ENCODE measurements around the gene GALNT10. TPM values are rescaled to one million over a fixed set of nuclear protein-coding genes. Genes with fewer than 3 reads are reported as not detected.
"Not testable (repeated sequence)": the region's sequence is repeated elsewhere in the genome, so short reads cannot be mapped to it uniquely, and the experiment has no call there.

GALNT10 gene
- total RNA-seq, 2 donors from 2014 or later, result 21.7 to 27.1 TPM

DNA sequence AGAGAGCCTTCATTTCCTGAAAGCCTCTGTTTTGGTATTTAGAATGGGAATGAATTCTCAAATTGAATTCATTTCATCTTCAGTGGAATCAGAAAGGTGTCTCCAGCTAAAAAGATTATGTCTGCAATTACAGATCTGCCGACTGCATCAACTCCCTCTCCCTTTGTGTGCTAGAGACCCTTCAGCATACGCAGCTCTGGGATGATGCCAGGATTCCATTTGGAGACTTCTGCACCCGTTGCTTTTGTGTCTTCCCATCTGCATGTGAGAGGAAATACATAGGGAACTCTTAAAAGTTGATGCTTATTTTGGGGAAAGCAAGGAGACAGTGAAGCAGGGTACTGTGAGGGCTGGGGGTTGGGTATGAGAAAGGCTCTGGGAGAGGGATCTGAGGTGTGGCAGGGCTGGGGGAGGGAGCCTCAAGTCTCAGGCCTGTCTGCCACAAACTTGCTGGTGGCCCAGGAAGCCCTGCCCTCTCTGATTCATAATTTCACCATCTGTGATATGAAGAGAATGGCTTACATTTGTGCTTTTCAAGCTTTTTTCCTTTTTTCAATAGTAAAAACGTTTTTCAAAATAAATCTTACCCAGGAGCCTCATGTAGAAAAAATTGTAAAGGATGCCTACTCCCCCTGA, 165.6 kb downstream of the GALNT10 start:
- no peak for DNase-seq (ENCODE audit: low spot score)
- Histone ChIP-seq H3K4me3 (no peak overlapping the region), H3K9me3 (no peaks in the 10 kb centered on the region), H3K36me3 (no peaks in the 10 kb centered on the region), H3K4me1 (replicated peaks) (no peaks in the 10 kb centered on the region), H3K27ac (no peak overlapping the region), H3K27me3 (replicated peaks; ENCODE audit: insufficient read depth) (no peaks in the 10 kb centered on the region)
- 72% methylated on average over 4 of the region's 4 CpGs for WGBS
- TF ChIP-seq POLR2AphosphoS5 (IDR thresholded peaks at IDR 0.05) (no peak), POLR2A (IDR thresholded peaks at IDR 0.05) (no peak)
- TF ChIP-seq, protein P1, sequence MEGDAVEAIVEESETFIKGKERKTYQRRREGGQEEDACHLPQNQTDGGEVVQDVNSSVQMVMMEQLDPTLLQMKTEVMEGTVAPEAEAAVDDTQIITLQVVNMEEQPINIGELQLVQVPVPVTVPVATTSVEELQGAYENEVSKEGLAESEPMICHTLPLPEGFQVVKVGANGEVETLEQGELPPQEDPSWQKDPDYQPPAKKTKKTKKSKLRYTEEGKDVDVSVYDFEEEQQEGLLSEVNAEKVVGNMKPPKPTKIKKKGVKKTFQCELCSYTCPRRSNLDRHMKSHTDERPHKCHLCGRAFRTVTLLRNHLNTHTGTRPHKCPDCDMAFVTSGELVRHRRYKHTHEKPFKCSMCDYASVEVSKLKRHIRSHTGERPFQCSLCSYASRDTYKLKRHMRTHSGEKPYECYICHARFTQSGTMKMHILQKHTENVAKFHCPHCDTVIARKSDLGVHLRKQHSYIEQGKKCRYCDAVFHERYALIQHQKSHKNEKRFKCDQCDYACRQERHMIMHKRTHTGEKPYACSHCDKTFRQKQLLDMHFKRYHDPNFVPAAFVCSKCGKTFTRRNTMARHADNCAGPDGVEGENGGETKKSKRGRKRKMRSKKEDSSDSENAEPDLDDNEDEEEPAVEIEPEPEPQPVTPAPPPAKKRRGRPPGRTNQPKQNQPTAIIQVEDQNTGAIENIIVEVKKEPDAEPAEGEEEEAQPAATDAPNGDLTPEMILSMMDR (IDR thresholded peaks at IDR 0.05), result no peak
- intact Hi-C loops (cut with DNase I), result no loop called here

DNA sequence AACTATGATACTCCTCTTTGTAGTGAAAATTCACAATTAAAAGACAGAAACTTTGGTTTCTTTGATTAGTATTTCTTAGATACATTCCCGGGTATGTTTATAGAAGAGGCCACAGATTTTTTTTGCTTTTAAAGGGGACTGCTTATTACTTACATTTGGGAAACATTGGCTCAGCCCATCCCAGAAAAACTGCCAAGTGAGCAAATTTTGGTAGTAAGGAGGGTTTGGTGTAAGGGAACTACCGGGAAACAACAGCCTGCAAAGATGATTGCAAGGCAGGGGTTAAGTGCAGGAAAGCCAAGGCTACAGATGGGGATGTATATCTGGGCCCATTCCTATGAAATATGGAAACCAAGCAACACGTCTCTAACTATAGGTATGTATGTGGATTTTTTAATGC, 166.4 kb downstream of the GALNT10 start:
- DNase-seq (ENCODE audit: low spot score), result no peak
- H3K36me3 ChIP-seq, result no peaks in the 10 kb centered on the region
- H3K27me3 ChIP-seq (replicated peaks; ENCODE audit: insufficient read depth), result no peaks in the 10 kb centered on the region
- H3K9me3 ChIP-seq, result no peaks in the 10 kb centered on the region
- no peaks in the 10 kb centered on the region for H3K4me1 ChIP-seq (replicated peaks)
- TF ChIP-seq, protein P1 (IDR thresholded peaks at IDR 0.05), result no peak
- no peak for TF ChIP-seq POLR2AphosphoS5 (IDR thresholded peaks at IDR 0.05)
- no peak for TF ChIP-seq POLR2A (IDR thresholded peaks at IDR 0.05)
- no peak overlapping the region for H3K4me3 ChIP-seq
- H3K27ac ChIP-seq, result no peak overlapping the region
- WGBS, result 79% methylated on average over 3 of the region's 3 CpGs
- intact Hi-C loops (cut with DNase I), result no loop called here

DNA sequence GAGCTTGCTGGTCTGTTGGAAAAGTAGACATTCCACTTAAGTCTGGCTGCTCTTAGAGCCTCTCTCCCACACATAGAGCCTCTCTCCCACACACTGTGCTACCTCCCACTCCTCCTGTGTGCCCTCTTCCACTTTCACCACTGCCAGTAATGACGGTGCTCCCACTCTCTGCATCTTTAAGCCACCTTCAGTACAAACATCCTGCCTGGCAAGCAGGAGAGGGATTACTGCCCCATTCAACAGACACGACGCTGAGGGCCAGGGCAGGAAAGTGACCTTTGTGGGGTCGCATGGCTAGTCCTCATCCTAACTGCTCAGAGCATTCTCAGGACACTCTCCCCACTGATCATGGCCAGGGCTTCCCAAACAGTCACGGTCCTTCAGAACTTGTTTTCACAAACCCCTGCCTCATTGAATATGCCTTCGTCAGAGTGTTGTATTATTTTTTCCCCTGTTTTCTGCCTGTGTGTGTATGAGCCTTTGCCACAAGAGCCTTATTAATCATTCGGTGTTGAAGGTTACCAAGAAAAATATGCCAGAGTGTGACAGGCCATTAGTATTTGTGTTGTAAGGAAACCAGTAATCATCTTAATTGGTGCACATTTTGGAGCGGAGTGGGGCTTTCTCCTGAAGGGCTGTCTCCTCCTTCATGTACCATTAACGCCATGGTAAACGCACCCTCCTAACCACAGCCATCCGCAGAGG, 168.1 kb downstream of the GALNT10 start:
- H3K36me3 ChIP-seq, result no peaks in the 10 kb centered on the region
- 89% methylated on average over 11 of the region's 11 CpGs for WGBS
- no peaks in the 10 kb centered on the region for H3K27me3 ChIP-seq (replicated peaks; ENCODE audit: insufficient read depth)
- H3K4me3 ChIP-seq, result no peak overlapping the region
- intact Hi-C loops (cut with DNase I), result no loop called here
- H3K9me3 ChIP-seq, result no peaks in the 10 kb centered on the region
- TF ChIP-seq, protein P1 (IDR thresholded peaks at IDR 0.05), result no peak
- no peaks in the 10 kb centered on the region for H3K4me1 ChIP-seq (replicated peaks)
- no peak overlapping the region for H3K27ac ChIP-seq
- no peak for DNase-seq (ENCODE audit: low spot score)

DNA sequence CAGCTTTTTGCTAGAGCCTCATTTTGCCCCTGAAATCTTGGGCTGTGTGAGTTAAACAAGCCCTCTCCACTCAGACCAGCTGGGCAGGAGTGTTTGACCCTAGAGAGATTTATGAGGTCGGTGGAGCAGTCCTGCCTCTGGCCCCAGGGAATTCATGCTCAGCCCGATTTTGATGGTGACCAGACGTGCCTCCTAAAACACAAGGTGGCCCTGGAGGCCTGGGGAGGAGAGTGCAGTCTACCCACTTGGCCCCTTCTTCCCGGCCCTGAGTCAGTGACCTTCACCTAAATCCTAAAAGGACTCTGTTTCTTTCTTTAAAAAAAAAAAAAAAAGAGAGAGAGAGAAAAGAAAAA, 168.7 kb downstream of the GALNT10 start:
- no peaks in the 10 kb centered on the region for H3K36me3 ChIP-seq
- WGBS, result 80% methylated on average over 4 of the region's 4 CpGs
- no peaks in the 10 kb centered on the region for H3K9me3 ChIP-seq
- no peaks in the 10 kb centered on the region for H3K4me1 ChIP-seq (replicated peaks)
- H3K4me3 ChIP-seq, result no peak overlapping the region
- intact Hi-C loops (cut with DNase I), result no loop called here
- no peak overlapping the region for H3K27ac ChIP-seq
- DNase-seq (ENCODE audit: low spot score), result no peak
- no peak for TF ChIP-seq POLR2A (IDR thresholded peaks at IDR 0.05)
- no peak for TF ChIP-seq POLR2AphosphoS5 (IDR thresholded peaks at IDR 0.05)
- TF ChIP-seq, protein P1 (IDR thresholded peaks at IDR 0.05), result no peak
- H3K27me3 ChIP-seq (replicated peaks; ENCODE audit: insufficient read depth), result no peaks in the 10 kb centered on the region

DNA sequence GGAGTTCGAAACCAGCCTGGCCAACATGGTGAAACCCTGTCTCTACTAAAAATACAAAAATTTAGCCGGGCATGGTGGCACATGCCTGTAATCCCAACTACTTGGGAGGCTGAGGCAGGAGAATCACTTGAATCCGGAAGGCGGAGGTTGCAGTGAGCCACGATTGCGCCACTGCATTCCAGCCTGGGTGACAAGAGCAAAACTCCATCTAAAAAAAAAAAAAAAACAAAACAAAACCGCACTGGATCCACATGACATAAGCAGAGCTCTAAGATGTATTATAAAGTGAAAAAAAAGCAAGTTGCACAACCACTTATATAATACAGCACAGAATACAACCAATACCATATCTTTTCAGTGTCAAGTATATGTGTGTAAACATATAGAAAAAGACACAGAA, 169.7 kb downstream of the GALNT10 start:
- H3K9me3 ChIP-seq; intact Hi-C loops (cut with DNase I); H3K4me1 ChIP-seq (replicated peaks); H3K27me3 ChIP-seq (replicated peaks; ENCODE audit: insufficient read depth); H3K36me3 ChIP-seq; DNase-seq (ENCODE audit: low spot score); H3K27ac ChIP-seq; H3K4me3 ChIP-seq: not testable (repeated sequence)
- 96% methylated on average over 7 of the region's 7 CpGs for WGBS
